GM12878 (cell line): ENCODE data around the gene RNF11. TPM values are rescaled to one million over a fixed set of nuclear protein-coding genes. Genes with fewer than 3 reads are reported as not detected.

ENCODE experiments used
- ATAC-seq: fragments of 200-7000 bp; cut with Tn5 transposase; 3 replicates; pipeline ENCODE4 v1.9.1; 2020; ENCODE audit warnings: mild to moderate bottlenecking, moderate library complexity
- BruUV-seq: library from RNA; stranded (reverse); fragments of 400-500 nt; replicated peaks from 2 replicates; lab custom pipeline; 2021; lab: Mats Ljungman, UMichigan
- CTCF ChIA-PET: fragments of 300-600 bp; sonication (Branson Sonifier 250); formaldehyde crosslinking; extraction: SDS; loops from one replicate; lab custom pipeline; 2021; ENCODE audit warnings: inconsistent platforms; lab: Yijun Ruan, JAX
- POLR2A ChIA-PET: fragments of 350-600 bp; formaldehyde crosslinking; extraction: SDS; loops from one replicate; lab custom pipeline; 2021; ENCODE audit warnings: inconsistent platforms; lab: Charles Lee
- RAD21 ChIA-PET: fragments of 300-600 bp; sonication (Branson Sonifier 250); formaldehyde crosslinking; loops from one replicate; lab custom pipeline; 2023; ENCODE audit warnings: antibody characterized with exemption; ENCODE audit not compliant: unreplicated experiment; lab: Charles Lee
- SMC1A ChIA-PET: fragments of 300-600 bp; sonication (Branson Sonifier 250); formaldehyde crosslinking; loops from one replicate; lab custom pipeline; 2023; ENCODE audit not compliant: unreplicated experiment, uncharacterized antibody; lab: Charles Lee
- DNase-seq: peaks from one replicate; pipeline ENCODE4 v3.0.0-alpha.2; 2011; ENCODE audit warnings: low read depth, low spot score
- FAIRE-seq: peaks from 3 replicates; lab custom pipeline; 2011; peaks lifted over from hg19 to GRCh38; lab: Jason Lieb, UNC
- H2AFZ ChIP-seq: 2 replicates; pipeline ENCODE4 v1.6.0; 2011; ENCODE audit warnings: low read depth, low read length, control low read depth; ENCODE audit not compliant: control insufficient read depth
- H3K27ac ChIP-seq: 2 replicates; pipeline ENCODE4 v1.5.1; 2011; ENCODE audit warnings: control low read depth; ENCODE audit not compliant: control insufficient read depth, insufficient read depth
- H3K27me3 ChIP-seq, 2 experiments: replicated peaks in 1 of 2; 2 replicates each; pipeline versions ENCODE4 v1.6.0 to v1.6.1; 2011; ENCODE audit warnings: low read length in 1 of 2; ENCODE audit not compliant: control insufficient read depth in 2 of 2, insufficient read depth in 2 of 2
- H3K36me3 ChIP-seq, 2 experiments: 2 replicates each; pipeline ENCODE4 v1.5.1; 2011; ENCODE audit warnings: low read length in 1 of 2; ENCODE audit not compliant: control insufficient read depth in 2 of 2, insufficient read depth in 2 of 2
- H3K4me1 ChIP-seq: 2 replicates; pipeline ENCODE4 v1.6.1; 2011; ENCODE audit warnings: mild to moderate bottlenecking, low read length, moderate library complexity, mixed read lengths; ENCODE audit not compliant: control insufficient read depth, insufficient read depth
- H3K4me2 ChIP-seq: 2 replicates; pipeline ENCODE4 v1.6.0; 2011; ENCODE audit warnings: control low read depth; ENCODE audit not compliant: control insufficient read depth, insufficient read depth
- H3K4me3 ChIP-seq: fragments of 200-600 bp; sonication (generic); 2 replicates; pipeline ENCODE4 v1.5.1; 2016
- H3K79me2 ChIP-seq: 2 replicates; pipeline ENCODE4 v1.6.0; 2011; ENCODE audit warnings: low read length; ENCODE audit not compliant: control insufficient read depth, insufficient read depth
- H3K9ac ChIP-seq: 2 replicates; pipeline ENCODE4 v1.8.0; 2011; ENCODE audit warnings: low read length, control low read depth, mixed read lengths; ENCODE audit not compliant: control insufficient read depth, insufficient read depth
- H3K9me3 ChIP-seq: replicated peaks from 3 replicates; pipeline ENCODE4 v1.5.1; 2011; ENCODE audit warnings: mild to moderate bottlenecking, low read length; ENCODE audit not compliant: control insufficient read depth, insufficient read depth
- H4K20me1 ChIP-seq: 2 replicates; pipeline ENCODE4 v1.6.0; 2011; ENCODE audit not compliant: control insufficient read depth, insufficient read depth
- JUND ChIP-seq: IDR thresholded peaks from 2 replicates; pipeline ENCODE4 v1.6.1; 2012; ENCODE audit warnings: low read depth, mild to moderate bottlenecking, low read length, improper control_type of control experiment, moderate library complexity
- KLF5 ChIP-seq: fragments of 450-650 bp; IDR thresholded peaks from 2 replicates; pipeline ENCODE4 v1.6.1; 2014; ENCODE audit warnings: mild to moderate bottlenecking; ENCODE audit not compliant: partially characterized antibody
- NBN ChIP-seq: fragments of 450-650 bp; IDR thresholded peaks from 2 replicates; pipeline ENCODE4 v1.6.1; 2016
- NR2F1 ChIP-seq: fragments of 450-650 bp; conservative IDR thresholded peaks from 2 replicates; pipeline ENCODE4 v1.6.1; 2017; ENCODE audit warnings: mild to moderate bottlenecking
- POLR2AphosphoS2 ChIP-seq: IDR thresholded peaks from 2 replicates; pipeline ENCODE4 v1.6.1; 2011; ENCODE audit warnings: low read depth, mild to moderate bottlenecking, low read length, improper control_type of control experiment, moderate library complexity
- SRF ChIP-seq, 2 experiments: IDR thresholded peaks; 2 replicates each; pipeline ENCODE4 v1.6.1; 2011; ENCODE audit warnings: low read depth in 2 of 2, low read length in 2 of 2, mild to moderate bottlenecking in 1 of 2, moderate library complexity in 1 of 2
- SUZ12 ChIP-seq: fragments of 200-600 bp; sonication (generic); IDR thresholded peaks from one replicate; pipeline ENCODE4 v1.6.1; 2018; ENCODE audit warnings: antibody characterized with exemption, mild to moderate bottlenecking; ENCODE audit not compliant: unreplicated experiment
- YY1 ChIP-seq: IDR thresholded peaks from 2 replicates; pipeline ENCODE4 v1.6.1; 2011; ENCODE audit warnings: low read depth, mild to moderate bottlenecking, low read length
- ZBED1 ChIP-seq: IDR thresholded peaks from 2 replicates; pipeline ENCODE4 v1.6.1; 2016; ENCODE audit warnings: borderline replicate concordance
- ZNF217 ChIP-seq: fragments of 450-650 bp; IDR thresholded peaks from 2 replicates; pipeline ENCODE4 v1.6.1; 2017; ENCODE audit warnings: antibody characterized with exemption, mild to moderate bottlenecking
- WGBS: methylation state at CpG from one replicate; pipeline ENCODE4 v1.1.6; 2016; ENCODE audit warnings: low lambda C conversion rate; ENCODE audit not compliant: insufficient replicate concordance, insufficient coverage; ENCODE audit errors: missing lambda C conversion rate; 5-methylcytosine and 5-hydroxymethylcytosine counted together
- in situ Hi-C: fragments of 300-500 bp; cut with MboI; formaldehyde crosslinking; loops from 9 replicates; pipeline ENCODE4 v1.14.3; 2018; ENCODE audit warnings: mixed read lengths
- intact Hi-C: fragments of 100-400 bp; cut with micrococcal nuclease; formaldehyde crosslinking; loops from one replicate; pipeline ENCODE4 v1.14.2; 2022; ENCODE audit not compliant: unreplicated experiment
- polyA plus RNA-seq, 11 experiments: library from polyadenylated mRNA; depleted of rRNA in 4 of 11; unstranded in 6 of 11; stranded (reverse) in 5 of 11; fragments of >200 nt; fragmentation: Nextera tagmentation in 4 of 11; fragmentation: Illumina TruSeq in 1 of 11; extraction: Ambion mirVana in 4 of 11; extraction: Trizol in 1 of 11; gene quantifications; 1 replicate in 1 of 11; 2 replicates in 10 of 11; pipeline versions ENCODE4 v1.2.1 to v1.2.3, GENCODE V29; 2011 to 2016; ENCODE audit warnings: inconsistent platforms in 2 of 11, missing spikeins in 2 of 11, low read depth in 1 of 11
- total RNA-seq, 4 experiments: library from RNA; depleted of rRNA in 3 of 4; stranded (reverse); fragments of >200 nt in 3 of 4; fragmentation: Illumina TruSeq in 1 of 4; extraction: Trizol in 1 of 4; gene quantifications; 2 replicates each; pipeline versions ENCODE4 v1.2.1 to v1.2.3, GENCODE V29; 2013 to 2021
- TF ChIP-seq, protein P1 (sequence below): fragments of 450-650 bp; IDR thresholded peaks from 2 replicates; pipeline ENCODE4 v1.6.1; 2016; ENCODE audit warnings: mild to moderate bottlenecking, moderate library complexity, borderline replicate concordance

RNF11 gene
- total and polyA plus RNA-seq, 10 of the 15 experiments (the other 5 are each of a cell fraction or from before 2014, with no cell fraction given), result 9.5 to 43.6 (median 32.3) TPM

DNA sequence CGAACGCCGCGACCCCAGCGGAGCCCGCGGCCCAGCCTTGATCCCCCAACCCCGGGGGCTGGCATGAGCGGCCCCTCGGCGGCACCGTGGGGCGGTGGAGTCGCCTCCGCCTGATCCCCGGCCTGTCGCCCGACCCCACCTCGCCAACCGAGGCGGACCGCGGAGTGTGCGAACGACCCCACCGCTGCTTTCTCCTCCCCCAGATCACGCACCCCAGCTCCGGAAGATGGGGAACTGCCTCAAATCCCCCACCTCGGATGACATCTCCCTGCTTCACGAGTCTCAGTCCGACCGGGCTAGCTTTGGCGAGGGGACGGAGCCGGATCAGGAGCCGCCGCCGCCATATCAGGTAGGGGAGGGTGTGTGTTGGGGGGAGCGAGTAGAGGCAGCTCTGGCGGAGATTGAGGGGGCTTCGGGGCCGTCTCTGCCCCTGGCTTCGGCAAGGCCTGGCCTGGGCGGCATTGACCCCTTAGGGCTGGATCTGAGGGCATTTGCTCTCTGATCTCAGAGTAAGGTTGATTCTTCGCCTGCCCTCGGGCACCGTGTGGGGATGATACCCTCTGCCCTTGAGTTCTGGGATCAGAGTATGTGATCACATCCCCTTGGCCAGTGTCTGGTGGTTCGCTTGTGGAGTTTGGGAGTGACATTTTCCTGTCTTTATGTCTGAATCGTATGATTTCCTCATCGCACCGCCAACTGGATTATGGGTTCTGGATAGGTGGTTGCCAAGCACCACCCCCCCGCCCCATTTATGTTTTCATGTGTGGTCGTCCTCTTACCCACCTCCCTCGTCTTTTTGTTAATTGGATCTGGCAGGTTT is 668 bp downstream of the RNF11 start:
- Histone ChIP-seq H3K4me2 (peak overlapping the region; percentile 92), H3K4me1 (peaks cover 32% of the 10 kb centered on the region)
- ChIA-PET POLR2A (interaction anchor here (0.9 to 1.7 kb wide), 3 partner anchors 11 to 104 kb away, joined by 4 to 6 read pairs (median 4); no protein-coding TSS in a partner anchor), CTCF (interaction anchor here (0.7 to 2.3 kb wide), 5 partner anchors 10 to 150 kb away, joined by 3 to 8 read pairs (median 4); no protein-coding TSS in a partner anchor)
- peak; percentile 40 for ATAC-seq
- TF ChIP-seq KLF5, result no peak
- TF ChIP-seq, protein P1, sequence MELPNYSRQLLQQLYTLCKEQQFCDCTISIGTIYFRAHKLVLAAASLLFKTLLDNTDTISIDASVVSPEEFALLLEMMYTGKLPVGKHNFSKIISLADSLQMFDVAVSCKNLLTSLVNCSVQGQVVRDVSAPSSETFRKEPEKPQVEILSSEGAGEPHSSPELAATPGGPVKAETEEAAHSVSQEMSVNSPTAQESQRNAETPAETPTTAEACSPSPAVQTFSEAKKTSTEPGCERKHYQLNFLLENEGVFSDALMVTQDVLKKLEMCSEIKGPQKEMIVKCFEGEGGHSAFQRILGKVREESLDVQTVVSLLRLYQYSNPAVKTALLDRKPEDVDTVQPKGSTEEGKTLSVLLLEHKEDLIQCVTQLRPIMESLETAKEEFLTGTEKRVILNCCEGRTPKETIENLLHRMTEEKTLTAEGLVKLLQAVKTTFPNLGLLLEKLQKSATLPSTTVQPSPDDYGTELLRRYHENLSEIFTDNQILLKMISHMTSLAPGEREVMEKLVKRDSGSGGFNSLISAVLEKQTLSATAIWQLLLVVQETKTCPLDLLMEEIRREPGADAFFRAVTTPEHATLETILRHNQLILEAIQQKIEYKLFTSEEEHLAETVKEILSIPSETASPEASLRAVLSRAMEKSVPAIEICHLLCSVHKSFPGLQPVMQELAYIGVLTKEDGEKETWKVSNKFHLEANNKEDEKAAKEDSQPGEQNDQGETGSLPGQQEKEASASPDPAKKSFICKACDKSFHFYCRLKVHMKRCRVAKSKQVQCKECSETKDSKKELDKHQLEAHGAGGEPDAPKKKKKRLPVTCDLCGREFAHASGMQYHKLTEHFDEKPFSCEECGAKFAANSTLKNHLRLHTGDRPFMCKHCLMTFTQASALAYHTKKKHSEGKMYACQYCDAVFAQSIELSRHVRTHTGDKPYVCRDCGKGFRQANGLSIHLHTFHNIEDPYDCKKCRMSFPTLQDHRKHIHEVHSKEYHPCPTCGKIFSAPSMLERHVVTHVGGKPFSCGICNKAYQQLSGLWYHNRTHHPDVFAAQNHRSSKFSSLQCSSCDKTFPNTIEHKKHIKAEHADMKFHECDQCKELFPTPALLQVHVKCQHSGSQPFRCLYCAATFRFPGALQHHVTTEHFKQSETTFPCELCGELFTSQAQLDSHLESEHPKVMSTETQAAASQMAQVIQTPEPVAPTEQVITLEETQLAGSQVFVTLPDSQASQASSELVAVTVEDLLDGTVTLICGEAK, result no peak
- TF ChIP-seq SUZ12, result no peak
- TF ChIP-seq NR2F1, result 0 out of 2 replicates have a peak, but pooled peaks have one; percentile 3
- TF ChIP-seq YY1, result peak; percentile 80
- 0 out of 2 replicates have a peak, but pooled peaks have one; percentile 30 for TF ChIP-seq ZBED1
- peak; percentile 37; the same call in 1 of the 2 replicates for TF ChIP-seq NBN
- 0 out of 4 replicates have a peak, but pooled peaks of 1 of the 2 experiments have one; percentile 1 for TF ChIP-seq SRF (IDR thresholded peaks at IDR 0.05; ENCODE audit: low read depth in 2 of 2, low read length in 2 of 2)
- no peak for TF ChIP-seq JUND
- no peak for TF ChIP-seq ZNF217
- TF ChIP-seq POLR2AphosphoS2, result peak; percentile 29; the same call in 1 of the 2 replicates
- TF ChIP-seq, all 136 proteins: peak for 6
- FAIRE-seq (no peak), DNase-seq (no peak)
- ChIA-PET SMC1A (interaction anchor here (0.6 to 2.7 kb wide), 12 partner anchors 10 to 299 kb away, joined by 3 to 13 read pairs (median 5); no protein-coding TSS in a partner anchor), RAD21 (interaction anchor here (0.7 to 2.4 kb wide), 6 partner anchors 10 to 267 kb away, joined by 3 to 14 read pairs (median 8); partner anchors contain the start of gene CDKN2C)
- Histone ChIP-seq H3K79me2 (peaks cover 51% of the 10 kb centered on the region), H2AFZ (peak overlapping the region; percentile 93), H3K9ac (peak overlapping the region; percentile 92), H3K36me3 (no peaks in the 10 kb centered on the region; a peak in 1 of 4 replicates), H3K27ac (peak overlapping the region; percentile 72), H4K20me1 (no peaks in the 10 kb centered on the region), H3K27me3 (no peaks in the 10 kb centered on the region), H3K4me3 (peak overlapping the region; percentile 99), H3K9me3 (no peaks in the 10 kb centered on the region)
- no TSS peak for BruUV-seq
- WGBS, result under 1% methylated on average over 45 of the region's 54 CpGs
- in situ Hi-C loops (no loop called here), intact Hi-C loops (loop anchor here (10.0 kb wide), 1 partner anchor 278 kb away; the partner anchor contains the start of gene EPS15)
